GM19452 (cell line): ENCODE results near the gene IPO5.
"Not testable (repeated sequence)": the region's sequence is repeated elsewhere in the genome, so short reads cannot be mapped to it uniquely, and the experiment has no call there.

Experiments
- ATAC-seq: cut with Tn5 transposase; IDR thresholded peaks from one replicate; pipeline ENCODE4 v1.9.1; 2021; ENCODE audit not compliant: unreplicated experiment

IPO5 gene

DNA sequence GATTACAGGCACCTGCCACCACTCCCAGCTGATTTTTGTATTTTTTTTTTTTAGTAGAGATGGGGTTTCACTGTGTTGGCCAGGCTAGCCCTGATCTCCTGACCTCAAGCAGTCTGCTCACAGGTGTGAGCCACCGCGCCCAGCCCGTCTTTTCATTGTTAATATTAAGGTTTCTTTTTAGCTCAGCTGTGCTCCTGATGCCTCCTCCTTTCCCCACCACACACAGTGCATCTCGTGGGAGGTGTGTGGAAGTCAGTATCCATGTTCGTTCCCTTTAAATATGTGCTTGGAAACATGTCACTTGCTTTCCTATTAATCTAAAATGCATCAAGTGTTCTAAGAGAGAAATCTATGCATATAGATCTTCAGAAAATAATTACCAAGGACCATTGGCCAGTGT, 53.5 kb downstream of the IPO5 start:
- ATAC-seq, result no peak

DNA sequence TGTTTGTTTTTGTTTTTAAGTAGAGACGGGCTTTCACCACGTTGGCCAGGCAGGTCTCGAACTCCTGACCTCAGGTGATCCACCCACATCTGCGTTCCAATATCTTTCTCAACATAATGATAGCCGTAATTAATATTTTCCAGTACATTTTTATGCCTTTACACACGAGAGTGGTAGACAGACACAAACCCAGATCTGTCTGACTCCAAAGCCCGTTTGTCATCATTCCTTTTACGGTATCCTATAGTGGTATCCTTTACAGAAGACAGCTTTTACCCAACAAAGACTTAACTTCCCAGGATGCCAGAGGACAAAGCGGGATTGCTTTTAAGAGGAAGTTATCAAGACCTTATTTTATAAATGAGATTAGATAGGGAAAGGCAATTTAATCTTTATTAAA, 59.8 kb downstream of the IPO5 start:
- no peak for ATAC-seq

DNA sequence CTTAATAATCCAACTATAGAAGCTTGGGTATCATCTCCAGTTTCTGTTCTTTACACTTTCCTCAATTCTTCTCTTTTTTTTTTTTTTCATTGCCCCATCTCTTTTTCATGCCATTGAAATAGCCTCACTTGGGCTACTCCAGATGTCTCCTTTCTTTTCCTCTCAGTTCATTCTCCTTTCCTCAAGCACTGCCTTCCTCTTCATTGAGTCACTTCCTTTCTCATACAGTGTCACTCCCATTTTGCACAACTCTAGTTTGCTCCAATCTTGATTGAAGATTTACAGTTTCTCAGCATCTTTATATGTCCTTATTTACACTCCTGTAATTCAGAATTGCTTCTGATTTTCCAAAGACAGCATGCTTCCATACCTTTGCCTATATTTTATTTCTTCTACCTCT, 61.3 kb downstream of the IPO5 start:
- ATAC-seq, result no peak

- ATAC-seq, result no peak
These were observed 64.8 kb downstream of the IPO5 start for GRCh38 chr13:98018293-98018692.

DNA sequence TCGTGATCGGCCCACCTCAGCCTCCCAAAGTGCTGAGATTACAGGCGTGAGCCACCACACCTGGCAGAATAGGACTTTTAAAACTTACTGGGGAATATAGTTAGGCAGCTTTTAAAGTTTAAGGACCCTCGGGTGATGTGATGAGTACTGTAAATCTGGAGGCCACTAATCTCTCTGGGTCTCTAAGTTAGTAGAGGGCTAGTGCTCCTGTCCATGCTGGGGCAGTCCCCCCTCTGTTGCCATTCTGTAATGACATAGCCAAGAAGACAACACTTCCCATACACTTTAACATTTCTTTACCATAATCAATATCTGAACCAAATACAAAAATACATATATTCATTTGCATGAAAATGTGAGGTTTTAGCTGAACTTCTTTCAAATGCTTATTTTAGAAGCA, 65.7 kb downstream of the IPO5 start:
- ATAC-seq, result no peak

GRCh38 chr13:98020271-98020670, 66.8 kb downstream of the IPO5 start:
- no peak for ATAC-seq

DNA sequence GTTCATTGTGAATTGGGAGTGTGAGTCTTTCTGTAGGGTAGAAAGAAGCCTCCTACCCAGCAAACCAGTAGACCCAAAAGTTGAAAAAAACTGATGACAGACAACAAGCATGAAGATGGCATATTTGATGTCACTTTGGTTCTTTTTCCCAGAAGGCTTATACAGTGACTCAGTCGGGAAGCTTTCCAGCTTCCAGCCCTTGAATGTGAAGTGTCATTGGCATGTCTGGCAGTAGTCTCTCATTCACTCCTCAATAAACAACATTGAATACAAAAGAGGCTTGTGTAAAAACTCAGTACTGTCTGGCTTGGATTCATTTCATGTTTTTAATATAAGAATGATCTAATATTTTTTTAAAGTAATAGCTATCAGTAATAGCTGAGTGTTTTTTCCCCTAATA, 68.7 kb downstream of the IPO5 start:
- ATAC-seq, result no peak

DNA sequence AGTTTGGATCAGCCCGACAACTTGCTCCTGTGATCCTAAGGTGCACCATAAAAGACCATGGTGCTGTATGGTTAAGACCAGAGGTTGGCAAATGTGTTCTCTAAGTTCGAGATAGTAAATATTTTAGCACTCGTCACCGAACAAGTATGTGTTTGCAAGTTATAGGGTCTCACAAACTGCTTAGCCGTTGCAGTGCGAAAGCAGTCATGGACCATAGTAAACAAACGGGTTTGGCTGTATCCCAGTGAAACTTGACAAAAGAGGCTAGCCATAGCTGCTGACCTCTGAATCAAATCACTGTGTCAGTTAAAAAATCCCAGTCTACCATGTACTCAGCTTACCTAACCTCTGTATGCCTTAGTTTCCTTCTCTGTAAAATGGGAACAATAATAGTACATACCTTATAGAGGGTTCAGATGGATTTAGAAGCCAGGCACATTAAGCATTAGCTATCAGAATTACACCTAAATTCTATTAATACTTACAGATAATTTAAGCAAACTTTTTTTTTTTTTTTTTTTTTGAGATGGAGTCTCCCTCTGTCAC, 72.1 kb downstream of the IPO5 start:
- no peak for ATAC-seq

DNA sequence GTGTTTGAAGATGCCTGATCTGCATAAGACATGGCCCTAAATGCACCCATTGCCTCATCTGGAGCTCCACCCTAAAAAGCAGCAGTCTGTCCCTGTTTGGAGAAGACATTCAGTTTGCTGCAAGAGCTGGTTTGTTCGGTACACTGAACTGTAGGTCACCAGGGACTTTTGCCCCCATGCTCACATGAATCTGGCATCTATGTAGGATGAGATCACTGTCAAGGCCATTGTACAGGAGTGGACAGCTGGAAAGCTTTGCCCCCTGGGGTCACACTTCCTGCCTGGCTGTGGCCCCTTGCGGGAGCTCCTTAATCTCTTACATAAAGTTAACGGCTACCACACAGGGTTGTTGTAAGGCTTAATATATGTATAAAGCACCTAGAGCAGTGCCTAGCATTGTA, 73.0 kb downstream of the IPO5 start:
- ATAC-seq, result no peak

DNA sequence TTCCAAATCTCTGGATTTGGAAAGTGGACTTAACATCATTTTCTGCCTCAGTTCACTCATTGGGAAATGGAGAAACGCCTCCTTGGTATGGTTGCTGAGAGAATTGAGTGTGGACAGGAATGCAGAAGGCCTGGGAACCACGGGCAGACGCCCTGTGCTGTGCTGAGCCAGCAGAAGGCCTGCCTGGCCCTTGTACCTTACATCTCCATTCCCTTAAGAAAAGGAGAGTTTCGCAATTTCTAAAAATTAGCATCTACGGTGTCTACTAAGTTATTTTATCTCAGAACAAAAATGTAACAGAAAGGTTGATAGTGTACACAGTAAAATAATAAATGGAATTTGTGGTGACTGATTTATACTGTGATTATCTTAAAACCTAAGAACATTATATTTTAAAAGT, 78.7 kb downstream of the IPO5 start:
- no peak for ATAC-seq

DNA sequence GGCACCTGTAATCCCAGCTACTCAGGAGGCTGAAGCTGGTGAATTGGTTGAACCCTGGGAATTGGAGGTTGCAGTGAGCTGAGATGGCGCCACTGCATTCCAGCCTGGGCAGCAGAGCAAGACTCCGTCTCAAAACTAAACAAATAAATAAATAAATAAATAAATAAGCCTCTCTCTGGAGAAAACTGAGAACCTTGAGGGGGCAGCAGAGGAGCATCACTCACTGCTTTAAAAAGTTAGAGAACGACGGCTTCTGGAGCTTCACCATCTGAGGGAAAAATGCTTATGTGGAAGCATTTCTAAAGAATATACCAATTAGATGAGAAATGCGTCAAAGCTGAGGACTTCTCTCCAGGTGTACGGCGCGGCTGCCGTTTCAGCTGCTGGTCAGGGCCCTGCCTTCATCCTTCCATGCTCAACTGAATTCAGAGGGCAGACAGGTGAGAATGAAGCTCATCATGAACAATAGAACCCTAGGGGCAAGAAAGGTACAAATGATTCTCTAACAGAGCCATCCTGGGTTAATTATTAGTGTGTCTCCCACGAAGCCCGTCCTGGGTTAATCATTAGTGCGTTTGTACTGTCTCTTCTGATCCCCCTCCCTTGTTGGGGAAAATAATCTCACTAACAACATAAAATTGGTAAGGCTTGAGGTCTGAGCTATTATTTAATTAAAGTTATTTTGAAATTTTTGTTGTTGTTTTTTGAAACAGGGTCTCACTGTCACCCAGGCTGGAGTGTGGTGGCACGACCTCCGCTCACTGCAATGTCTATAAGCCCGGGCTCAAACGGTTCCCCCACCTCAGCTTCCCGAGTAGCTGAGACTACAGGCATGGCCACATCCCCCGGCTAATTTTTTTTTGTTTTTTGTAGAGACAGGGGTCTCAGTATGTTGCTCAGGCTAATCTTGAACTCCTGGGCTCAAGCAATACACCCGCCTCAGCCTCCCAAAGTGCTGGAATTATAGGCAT, 80.1 kb downstream of the IPO5 start:
- ATAC-seq, result no peak

- ATAC-seq, result no peak
These were observed 81.9 kb downstream of the IPO5 start for GRCh38 chr13:98035373-98035772.

DNA sequence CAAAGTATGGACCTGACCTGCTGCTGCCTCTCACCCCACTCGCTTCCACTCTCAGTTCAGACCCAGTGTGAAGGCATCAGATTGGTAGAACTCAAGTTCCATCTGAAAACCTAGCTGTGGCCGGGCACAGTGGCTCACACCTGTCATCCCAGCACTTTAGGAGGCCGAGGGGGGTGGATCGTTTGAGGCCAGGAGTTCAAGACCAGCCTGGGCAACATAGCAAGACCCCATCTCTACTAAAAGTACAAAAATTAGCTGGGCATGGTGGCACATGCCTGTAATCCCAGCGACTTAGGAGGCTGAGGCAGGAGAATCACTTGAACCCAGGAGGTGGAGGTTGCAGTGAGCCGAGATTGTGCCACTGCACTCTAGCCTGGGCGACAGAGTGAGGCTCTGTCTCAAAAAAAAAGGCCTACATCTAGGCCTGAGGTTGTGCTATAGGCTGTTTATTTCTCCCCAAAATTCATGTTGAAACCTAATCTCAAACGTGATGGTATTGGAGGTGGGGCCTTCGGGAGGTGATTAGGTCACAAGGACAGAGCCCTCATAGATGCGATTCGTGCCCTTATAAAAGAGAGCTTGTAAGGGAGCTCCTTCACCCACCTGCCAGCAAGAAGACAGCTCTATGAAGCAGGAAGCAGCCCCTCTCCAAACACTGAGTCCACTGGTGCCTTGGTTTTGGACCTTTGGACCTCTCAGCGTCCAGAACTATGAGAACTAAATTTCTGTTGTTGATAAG, 83.3 kb downstream of the IPO5 start:
- not testable (repeated sequence) for ATAC-seq

DNA sequence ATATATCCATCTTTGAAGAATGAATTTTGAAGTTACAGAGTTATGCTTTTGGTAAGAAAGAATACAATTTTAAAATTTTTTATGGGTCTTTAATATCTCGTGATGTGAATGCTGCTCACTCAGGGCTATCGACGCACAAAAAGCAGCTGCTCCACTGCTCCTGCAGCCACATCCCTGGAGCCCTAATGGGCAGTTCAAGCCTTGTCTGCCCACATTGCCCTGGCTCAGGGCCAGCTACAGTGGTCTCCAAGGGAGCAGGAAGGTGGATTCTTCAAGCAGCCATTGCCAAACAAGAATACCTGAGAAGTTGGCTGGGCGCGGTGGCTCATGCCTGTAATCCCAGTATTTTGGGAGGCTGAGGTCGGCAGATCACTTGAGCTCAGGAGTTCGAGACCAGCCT, 85.8 kb downstream of the IPO5 start:
- no peak for ATAC-seq

GRCh38 chr13:98039964-98040363, 86.5 kb downstream of the IPO5 start:
- ATAC-seq, result no peak

GRCh38 chr13:98041081-98041820, 87.8 kb downstream of the IPO5 start:
- no peak for ATAC-seq

DNA sequence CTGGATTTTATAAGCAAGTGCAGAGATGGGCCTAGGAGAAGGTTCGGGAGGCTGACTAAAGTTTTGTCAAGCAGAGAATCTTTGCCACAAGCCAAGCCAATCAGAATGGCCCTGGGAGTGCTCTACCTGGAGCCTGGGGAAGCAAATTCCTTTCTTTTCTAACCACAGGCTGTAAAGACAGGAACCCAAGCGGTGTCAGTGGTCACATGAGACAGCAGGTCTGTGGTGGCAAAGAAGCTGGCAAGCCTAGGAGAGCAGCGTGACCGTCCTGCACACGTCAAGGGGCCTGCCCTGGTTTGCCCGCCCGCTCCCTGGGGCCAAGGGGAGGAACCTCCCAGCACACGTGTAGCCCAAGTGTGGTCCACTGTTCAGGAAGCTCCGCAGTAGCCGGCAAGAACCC, 90.8 kb downstream of the IPO5 start:
- no peak for ATAC-seq

- ATAC-seq, result not testable (repeated sequence)
These were observed 94.3 kb downstream of the IPO5 start for GRCh38 chr13:98047785-98048184.

GRCh38 chr13:98048265-98048664, 94.8 kb downstream of the IPO5 start:
- no peak for ATAC-seq

DNA sequence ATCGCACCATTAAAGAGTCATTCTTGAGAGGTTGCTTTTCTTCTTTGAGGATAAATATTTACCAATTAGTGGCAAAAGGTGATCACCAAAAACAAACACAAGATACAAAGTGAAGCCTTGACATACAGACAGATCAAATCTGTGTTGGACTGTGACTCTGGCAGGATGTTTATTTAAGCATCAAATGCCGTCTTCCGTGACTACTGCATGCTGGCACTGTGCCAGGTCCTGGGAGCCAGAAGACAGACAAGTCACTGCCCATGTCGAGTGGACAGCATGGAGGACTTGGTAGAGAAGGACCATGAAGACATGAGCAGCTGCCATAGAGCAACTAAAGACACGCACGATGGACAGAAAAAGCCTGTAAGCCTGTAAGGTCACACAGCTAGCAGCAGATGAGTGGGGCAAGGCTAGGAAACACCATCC, 96.6 kb downstream of the IPO5 start:
- ATAC-seq, result no peak

DNA sequence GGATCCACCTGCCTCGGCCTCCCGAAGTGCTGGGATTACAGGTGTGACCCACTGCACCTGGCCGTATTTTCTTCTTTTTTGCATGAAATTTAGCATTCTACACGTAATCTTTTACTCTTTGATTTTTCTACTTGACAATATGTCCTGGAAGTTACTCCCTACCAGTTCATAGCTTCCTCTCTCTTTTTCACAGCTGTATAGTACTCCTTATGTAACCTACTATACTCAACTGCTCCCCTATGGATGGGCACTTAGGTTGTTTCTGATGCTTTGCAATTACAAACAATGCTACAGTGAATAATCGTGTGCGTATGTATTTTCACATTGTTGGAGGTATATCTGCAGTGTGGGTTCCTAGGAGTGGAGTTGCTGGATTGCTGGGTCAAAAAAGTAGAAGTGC, 98.9 kb downstream of the IPO5 start:
- ATAC-seq, result no peak
